ENCODE measurements around the gene CRNN.

CRNN gene

DNA sequence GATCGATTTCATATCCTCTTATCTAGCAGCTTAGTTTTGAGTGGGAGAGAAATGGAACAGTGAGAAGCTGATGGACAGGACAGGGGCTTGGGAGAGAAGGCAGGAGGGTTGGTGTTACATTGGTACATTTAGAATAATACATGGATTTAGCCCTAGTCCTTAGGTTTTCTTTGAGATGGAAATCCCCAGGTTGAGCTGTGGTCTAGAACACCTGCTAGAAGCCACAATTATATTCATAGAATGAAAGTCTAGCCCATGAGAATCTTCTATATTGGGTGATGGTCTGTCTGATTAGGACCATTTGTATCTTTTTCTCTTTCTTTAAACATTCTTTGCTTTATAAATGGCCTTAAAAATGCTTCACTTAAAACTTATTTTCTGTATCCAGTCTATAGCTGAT, 19.9 kb downstream of the CRNN start:
- Histone ChIP-seq H3K9ac (ENCODE audit: low read length) (no peak overlapping the region), H3K36me3 (ENCODE audit: control insufficient read depth, insufficient read depth, low read length) (no peaks in the 10 kb centered on the region), H3K27ac (ENCODE audit: low read depth, low read length) (no peak overlapping the region), H3K4me3 (ENCODE audit: low read depth, low read length) (no peak overlapping the region), H3K4me1 (ENCODE audit: control insufficient read depth, insufficient read depth, low read length) (no peaks in the 10 kb centered on the region), H3K9me3 (ENCODE audit: control insufficient read depth, insufficient read depth, low read depth, low read length) (peaks cover 2% of the 10 kb centered on the region; the same call in 1 of the 2 replicates), H3K27me3 (ENCODE audit: control insufficient read depth, insufficient read depth, low read length) (peaks cover 21% of the 10 kb centered on the region; the same call in 1 of the 2 replicates)

DNA sequence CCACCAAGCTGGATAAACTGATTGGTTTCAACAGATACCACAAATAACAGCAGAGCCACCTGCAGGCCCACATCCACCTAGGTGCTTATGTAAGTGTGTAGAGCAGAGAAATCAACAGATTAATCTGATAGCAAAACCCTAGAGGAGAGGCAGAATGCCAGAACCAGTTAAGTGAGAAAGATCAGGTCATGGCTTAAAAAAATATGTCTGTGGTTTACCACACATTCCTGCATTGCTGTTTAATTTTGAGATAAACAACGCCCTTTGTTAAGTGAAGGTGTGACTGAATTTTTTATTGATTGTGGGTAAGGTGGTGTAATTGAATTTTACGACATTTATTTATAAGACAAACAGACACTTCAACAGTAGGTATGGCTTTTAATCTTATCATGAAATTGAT, 21.2 kb downstream of the CRNN start:
- H3K27ac ChIP-seq (ENCODE audit: low read depth, low read length): no peak overlapping the region
- no peak overlapping the region for H3K4me3 ChIP-seq (ENCODE audit: low read depth, low read length)
- no peaks in the 10 kb centered on the region for H3K36me3 ChIP-seq (ENCODE audit: control insufficient read depth, insufficient read depth, low read length)
- no peak overlapping the region for H3K9ac ChIP-seq (ENCODE audit: low read length)
- peaks cover 27% of the 10 kb centered on the region; the same call in 1 of the 2 replicates for H3K27me3 ChIP-seq (ENCODE audit: control insufficient read depth, insufficient read depth, low read length)
- H3K4me1 ChIP-seq (ENCODE audit: control insufficient read depth, insufficient read depth, low read length): no peaks in the 10 kb centered on the region
- peaks cover 7% of the 10 kb centered on the region; the same call in 1 of the 2 replicates for H3K9me3 ChIP-seq (ENCODE audit: control insufficient read depth, insufficient read depth, low read depth, low read length)

DNA sequence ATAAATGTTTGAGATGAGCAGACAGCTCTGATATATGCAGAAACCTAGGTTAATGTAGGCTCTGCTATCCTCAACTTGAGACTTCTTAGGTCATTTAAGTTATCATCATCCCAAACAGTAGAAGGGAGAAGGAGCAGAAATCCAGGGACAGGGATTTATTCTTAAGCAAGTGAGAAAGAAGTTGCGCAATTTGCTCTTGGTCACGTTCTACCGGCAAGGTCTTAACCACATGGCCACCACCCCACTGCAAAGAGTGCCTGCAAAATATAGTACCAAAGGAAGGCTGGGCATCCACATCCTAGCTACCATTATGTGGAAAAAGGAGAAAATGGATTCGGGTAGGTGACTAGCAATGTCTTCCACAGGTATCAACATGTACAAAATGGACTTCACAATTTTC, 25.2 kb downstream of the CRNN start:
- H3K4me1 ChIP-seq (ENCODE audit: control insufficient read depth, insufficient read depth, low read length): no peaks in the 10 kb centered on the region
- H3K9ac ChIP-seq (ENCODE audit: low read length): no peak overlapping the region
- no peak overlapping the region for H3K27ac ChIP-seq (ENCODE audit: low read depth, low read length)
- H3K27me3 ChIP-seq (ENCODE audit: control insufficient read depth, insufficient read depth, low read length): peaks cover 14% of the 10 kb centered on the region; the same call in 1 of the 2 replicates
- peaks cover 10% of the 10 kb centered on the region; the same call in 1 of the 2 replicates for H3K9me3 ChIP-seq (ENCODE audit: control insufficient read depth, insufficient read depth, low read depth, low read length)
- H3K36me3 ChIP-seq (ENCODE audit: control insufficient read depth, insufficient read depth, low read length): no peaks in the 10 kb centered on the region
- no peak overlapping the region for H3K4me3 ChIP-seq (ENCODE audit: low read depth, low read length)

DNA sequence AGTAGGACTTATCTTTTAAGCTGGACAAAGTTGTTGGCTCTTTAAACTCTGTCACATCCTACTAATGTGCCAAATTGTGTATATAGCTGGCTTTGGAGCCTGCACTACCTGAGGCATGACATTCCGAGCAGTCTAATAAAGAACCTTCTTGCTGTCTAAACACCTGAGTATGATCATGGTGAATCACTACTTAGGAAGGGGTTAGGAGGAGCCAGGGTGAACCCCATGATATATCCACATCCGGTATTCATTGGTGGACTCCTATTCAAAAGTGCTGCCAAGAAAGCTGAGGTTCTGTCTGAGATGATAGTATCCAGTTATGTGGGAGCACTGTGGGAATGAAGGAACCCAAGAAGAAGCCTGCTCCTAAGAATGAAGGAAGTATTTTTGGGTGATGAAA, 27.1 kb downstream of the CRNN start:
- peaks cover 13% of the 10 kb centered on the region; the same call in 1 of the 2 replicates for H3K27me3 ChIP-seq (ENCODE audit: control insufficient read depth, insufficient read depth, low read length)
- no peak overlapping the region for H3K4me3 ChIP-seq (ENCODE audit: low read depth, low read length)
- no peaks in the 10 kb centered on the region for H3K4me1 ChIP-seq (ENCODE audit: control insufficient read depth, insufficient read depth, low read length)
- H3K27ac ChIP-seq (ENCODE audit: low read depth, low read length): no peak overlapping the region
- no peak overlapping the region for H3K9ac ChIP-seq (ENCODE audit: low read length)
- peaks cover 8% of the 10 kb centered on the region; the same call in 1 of the 2 replicates for H3K9me3 ChIP-seq (ENCODE audit: control insufficient read depth, insufficient read depth, low read depth, low read length)
- no peaks in the 10 kb centered on the region for H3K36me3 ChIP-seq (ENCODE audit: control insufficient read depth, insufficient read depth, low read length)

DNA sequence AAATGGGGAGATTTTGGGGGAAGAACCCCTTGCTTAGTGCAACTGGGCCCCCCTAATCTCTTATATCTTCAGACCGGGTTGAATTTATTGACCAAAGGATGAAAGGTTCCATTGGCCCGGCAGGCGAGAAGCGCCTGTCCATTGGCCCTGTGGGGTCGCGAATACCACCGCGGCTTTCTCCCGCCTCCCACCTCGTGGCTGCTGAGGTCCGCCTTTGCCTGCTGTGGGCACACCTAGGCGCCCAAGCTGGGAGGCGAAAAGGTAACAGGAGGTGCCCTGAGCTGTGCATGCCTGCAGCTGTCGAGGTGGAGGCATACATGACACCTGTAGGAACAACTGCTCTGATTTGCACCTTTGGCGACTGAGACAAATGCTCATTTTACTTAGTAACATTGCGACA, 33.1 kb downstream of the CRNN start:
- no peak overlapping the region for H3K9ac ChIP-seq (ENCODE audit: low read length)

DNA sequence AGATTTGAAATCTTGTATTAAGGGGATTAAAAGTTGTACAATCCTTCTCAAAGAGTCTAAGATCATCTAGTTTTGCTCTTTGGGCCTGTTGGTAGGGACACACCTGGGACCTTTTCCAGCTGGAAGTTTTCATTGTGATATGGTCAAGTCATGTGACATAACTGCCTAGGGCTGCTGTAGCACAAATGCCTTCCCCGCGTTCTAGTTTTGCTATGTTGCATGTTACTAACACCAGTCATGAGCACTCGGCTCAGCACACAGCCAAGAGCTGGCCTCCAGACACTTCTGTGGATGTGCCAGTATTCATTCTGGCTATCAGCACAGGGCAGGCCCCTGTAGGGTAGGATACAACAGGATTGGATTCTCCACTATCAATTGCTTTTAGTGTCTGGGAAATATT, 39.6 kb downstream of the CRNN start:
- Histone ChIP-seq H3K27me3 (ENCODE audit: control insufficient read depth, insufficient read depth, low read length) (peaks cover 2% of the 10 kb centered on the region; the same call in 1 of the 2 replicates), H3K4me1 (ENCODE audit: control insufficient read depth, insufficient read depth, low read length) (no peaks in the 10 kb centered on the region), H3K9me3 (ENCODE audit: control insufficient read depth, insufficient read depth, low read depth, low read length) (peaks cover 16% of the 10 kb centered on the region; the same call in 1 of the 2 replicates), H3K36me3 (ENCODE audit: control insufficient read depth, insufficient read depth, low read length) (no peaks in the 10 kb centered on the region), H3K4me3 (ENCODE audit: low read depth, low read length) (no peak overlapping the region), H3K27ac (ENCODE audit: low read depth, low read length) (no peak overlapping the region), H3K9ac (ENCODE audit: low read length) (no peak overlapping the region)

More for the DNA sequence above, 33.1 kb downstream of the CRNN start:
- Histone ChIP-seq H3K9me3 (ENCODE audit: control insufficient read depth, insufficient read depth, low read depth, low read length) (peaks cover 17% of the 10 kb centered on the region; the same call in 1 of the 2 replicates), H3K27ac (ENCODE audit: low read depth, low read length) (no peak overlapping the region), H3K36me3 (ENCODE audit: control insufficient read depth, insufficient read depth, low read length) (no peaks in the 10 kb centered on the region), H3K27me3 (ENCODE audit: control insufficient read depth, insufficient read depth, low read length) (peaks cover 9% of the 10 kb centered on the region; the same call in 1 of the 2 replicates), H3K4me3 (ENCODE audit: low read depth, low read length) (no peak overlapping the region), H3K4me1 (ENCODE audit: control insufficient read depth, insufficient read depth, low read length) (no peaks in the 10 kb centered on the region)

DNA sequence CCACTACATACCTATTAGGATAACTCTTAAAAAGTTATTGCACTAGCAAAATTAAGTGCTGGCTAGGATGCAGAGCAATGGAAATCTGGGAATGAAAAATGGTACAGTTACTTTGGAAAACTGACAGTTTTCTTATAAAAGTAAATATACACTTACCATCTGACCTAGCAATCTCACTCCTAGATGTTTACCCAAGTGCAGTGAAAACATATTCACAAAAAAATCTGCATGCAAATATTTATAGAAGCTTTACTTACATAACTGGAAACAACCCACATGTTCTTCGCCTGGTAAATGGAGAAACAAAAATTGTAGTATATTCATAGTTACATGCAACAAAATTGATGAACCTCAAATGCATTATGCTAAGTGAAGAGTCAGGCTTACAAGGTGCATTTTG, 41.4 kb downstream of the CRNN start:
- H3K9me3 ChIP-seq (ENCODE audit: control insufficient read depth, insufficient read depth, low read depth, low read length): peaks cover 11% of the 10 kb centered on the region; the same call in 1 of the 2 replicates
- H3K27ac ChIP-seq (ENCODE audit: low read depth, low read length): no peak overlapping the region
- H3K4me1 ChIP-seq (ENCODE audit: control insufficient read depth, insufficient read depth, low read length): no peaks in the 10 kb centered on the region
- no peak overlapping the region for H3K4me3 ChIP-seq (ENCODE audit: low read depth, low read length)
- peaks cover 2% of the 10 kb centered on the region; the same call in 1 of the 2 replicates for H3K27me3 ChIP-seq (ENCODE audit: control insufficient read depth, insufficient read depth, low read length)
- H3K9ac ChIP-seq (ENCODE audit: low read length): no peak overlapping the region
- no peaks in the 10 kb centered on the region for H3K36me3 ChIP-seq (ENCODE audit: control insufficient read depth, insufficient read depth, low read length)

DNA sequence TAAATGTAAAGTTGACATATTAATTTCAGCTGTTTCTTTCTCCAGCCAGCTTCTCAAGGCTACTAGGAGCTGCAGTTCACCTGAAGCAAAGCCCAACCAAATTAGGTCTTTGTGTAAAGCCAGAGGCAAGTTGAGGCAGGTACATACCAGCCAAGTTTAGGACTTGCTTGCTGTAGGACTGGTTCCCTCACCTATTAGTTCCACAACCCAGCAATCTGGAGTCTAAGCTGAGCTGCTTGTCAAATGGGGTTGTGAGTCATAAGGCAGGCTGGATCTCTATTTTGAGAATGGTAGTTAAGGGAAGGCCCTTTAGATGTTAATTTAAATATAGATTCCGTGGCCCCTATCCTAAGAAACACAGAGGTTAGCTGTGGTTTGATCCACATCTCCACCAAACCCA, 46.6 kb downstream of the CRNN start:
- Histone ChIP-seq H3K27ac (ENCODE audit: low read depth, low read length) (no peak overlapping the region), H3K27me3 (ENCODE audit: control insufficient read depth, insufficient read depth, low read length) (peaks cover 2% of the 10 kb centered on the region; the same call in 1 of the 2 replicates), H3K4me3 (ENCODE audit: low read depth, low read length) (no peak overlapping the region), H3K9me3 (ENCODE audit: control insufficient read depth, insufficient read depth, low read depth, low read length) (peaks cover 14% of the 10 kb centered on the region; the same call in 1 of the 2 replicates), H3K36me3 (ENCODE audit: control insufficient read depth, insufficient read depth, low read length) (no peaks in the 10 kb centered on the region), H3K4me1 (ENCODE audit: control insufficient read depth, insufficient read depth, low read length) (no peaks in the 10 kb centered on the region), H3K9ac (ENCODE audit: low read length) (no peak overlapping the region)

DNA sequence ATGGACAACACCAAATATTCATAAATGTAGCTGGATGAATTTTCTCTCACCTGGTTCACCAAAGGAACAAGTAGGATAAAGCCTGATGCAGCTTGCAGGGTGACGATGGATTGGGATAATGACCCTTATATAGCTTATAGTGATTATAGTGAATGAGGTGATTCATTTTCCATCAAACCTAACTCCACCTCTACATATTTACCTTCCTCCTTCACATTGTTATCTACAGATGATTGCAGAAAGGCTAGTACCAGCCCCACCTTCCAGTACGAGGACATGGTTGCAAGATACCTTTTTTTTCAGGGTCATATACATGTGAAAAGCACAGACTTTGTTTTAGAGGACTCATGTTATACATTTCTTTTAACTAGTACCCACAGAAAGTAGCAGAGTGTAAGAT, 54.2 kb downstream of the CRNN start, which contains the start of gene FLG2:
Gene FLG2 (minus strand): TSS at position 101 of the 400 bp plus-strand sequence. CDS start 1,122 bp downstream, outside the sequence.
- Histone ChIP-seq H3K4me1 (ENCODE audit: control insufficient read depth, insufficient read depth, low read length) (no peaks in the 10 kb centered on the region), H3K27me3 (ENCODE audit: control insufficient read depth, insufficient read depth, low read length) (no peaks in the 10 kb centered on the region), H3K4me3 (ENCODE audit: low read depth, low read length) (no peak within 1 kb of the TSS), H3K9ac (ENCODE audit: low read length) (no peak within 1 kb of the TSS), H3K36me3 (ENCODE audit: control insufficient read depth, insufficient read depth, low read length) (no peaks in the 10 kb centered on the region), H3K27ac (ENCODE audit: low read depth, low read length) (no peak within 1 kb of the TSS), H3K9me3 (ENCODE audit: control insufficient read depth, insufficient read depth, low read depth, low read length) (peaks cover 40% of the 10 kb centered on the region; the same call in 1 of the 2 replicates)
